Subcutaneous adipose tissue (tissue), 4 donors: ENCODE results near the gene SULT1A2. TPM values are rescaled to one million over a fixed set of nuclear protein-coding genes. Genes with fewer than 3 reads are reported as not detected.

Source experiments
- total RNA-seq, 4 donors: library from RNA; depleted of rRNA; stranded (reverse); fragments of >200 nt; gene quantifications; one replicate each; pipeline ENCODE4 v1.1.0, GENCODE V29; 2016
- TF ChIP-seq, protein P1 (sequence below): fragments of 450-650 bp; IDR thresholded peaks from one replicate; pipeline ENCODE4 v1.5.1; 2016; ENCODE audit warnings: low read depth, mild to moderate bottlenecking, control low read depth, antibody characterized with exemption, moderate library complexity

SULT1A2 gene
- total RNA-seq, 4 donors from 2014 or later, result 0.88 to 1.4 (median 1.1) TPM; not detected in 1

DNA sequence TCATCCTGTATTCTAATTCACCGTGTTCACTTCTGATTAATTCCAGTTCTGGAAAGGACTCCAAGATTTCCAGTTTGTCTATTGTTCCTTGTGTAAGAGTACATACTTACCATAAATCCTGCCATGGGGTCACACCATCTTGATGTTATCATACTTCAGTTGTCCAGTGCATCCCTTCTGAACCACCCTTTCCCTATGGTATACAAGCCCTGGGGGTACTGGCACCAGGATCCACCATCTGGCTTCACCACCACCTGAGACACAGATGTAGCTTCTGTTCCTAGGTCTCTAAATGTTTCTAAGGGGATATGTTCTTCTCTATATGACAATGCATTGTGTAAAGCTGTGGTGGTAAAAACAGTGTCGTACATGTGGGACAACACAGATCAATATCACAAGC lies 21.9 kb downstream of the SULT1A2 start:
- TF ChIP-seq, protein P1, sequence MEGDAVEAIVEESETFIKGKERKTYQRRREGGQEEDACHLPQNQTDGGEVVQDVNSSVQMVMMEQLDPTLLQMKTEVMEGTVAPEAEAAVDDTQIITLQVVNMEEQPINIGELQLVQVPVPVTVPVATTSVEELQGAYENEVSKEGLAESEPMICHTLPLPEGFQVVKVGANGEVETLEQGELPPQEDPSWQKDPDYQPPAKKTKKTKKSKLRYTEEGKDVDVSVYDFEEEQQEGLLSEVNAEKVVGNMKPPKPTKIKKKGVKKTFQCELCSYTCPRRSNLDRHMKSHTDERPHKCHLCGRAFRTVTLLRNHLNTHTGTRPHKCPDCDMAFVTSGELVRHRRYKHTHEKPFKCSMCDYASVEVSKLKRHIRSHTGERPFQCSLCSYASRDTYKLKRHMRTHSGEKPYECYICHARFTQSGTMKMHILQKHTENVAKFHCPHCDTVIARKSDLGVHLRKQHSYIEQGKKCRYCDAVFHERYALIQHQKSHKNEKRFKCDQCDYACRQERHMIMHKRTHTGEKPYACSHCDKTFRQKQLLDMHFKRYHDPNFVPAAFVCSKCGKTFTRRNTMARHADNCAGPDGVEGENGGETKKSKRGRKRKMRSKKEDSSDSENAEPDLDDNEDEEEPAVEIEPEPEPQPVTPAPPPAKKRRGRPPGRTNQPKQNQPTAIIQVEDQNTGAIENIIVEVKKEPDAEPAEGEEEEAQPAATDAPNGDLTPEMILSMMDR, result no peak

DNA sequence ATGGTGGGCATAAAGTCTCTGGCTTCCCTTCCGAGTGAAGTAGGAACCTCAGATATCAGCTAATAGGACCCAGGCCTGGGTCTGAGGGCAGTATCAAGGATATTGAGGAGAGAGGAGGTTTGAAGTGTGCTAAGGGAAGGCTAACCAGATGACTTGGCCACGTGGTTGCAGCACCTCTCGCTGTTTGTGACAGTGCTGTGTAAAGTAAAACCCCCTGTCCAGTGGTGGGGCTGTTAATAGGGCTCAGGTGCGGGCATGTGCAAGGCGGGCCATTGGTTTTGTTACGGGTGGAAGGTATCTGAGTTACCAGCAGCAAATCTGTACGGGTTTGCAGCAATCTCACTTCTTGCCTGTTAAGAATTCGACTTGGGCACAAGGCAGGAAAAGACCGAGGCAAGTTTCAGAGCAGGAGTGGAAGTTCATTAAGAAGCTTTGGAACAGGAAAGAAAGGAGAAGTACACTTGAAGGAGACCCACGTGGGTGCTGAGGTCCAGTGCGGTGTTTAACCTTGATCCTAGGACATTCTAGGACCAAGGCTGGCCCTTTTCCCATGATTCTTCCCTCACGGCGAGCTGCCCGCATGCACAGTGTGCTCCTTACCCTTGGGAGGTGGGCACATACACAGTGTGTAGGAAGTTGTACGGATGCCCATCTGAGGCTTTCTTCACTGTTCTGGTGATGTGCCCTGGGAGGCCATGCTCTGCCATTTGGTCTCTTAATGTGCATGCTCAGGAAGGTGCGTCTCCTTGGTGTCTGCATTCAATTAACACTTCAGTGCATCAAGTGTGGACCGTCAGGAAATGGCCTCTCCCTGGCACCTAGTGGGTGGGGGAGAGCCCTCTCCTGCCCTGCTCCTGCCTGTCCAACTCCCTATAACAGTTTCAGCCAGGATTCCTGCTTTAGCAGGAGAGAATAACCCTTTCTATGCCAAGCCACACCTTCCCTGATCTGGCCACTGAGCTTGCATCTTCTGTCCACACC lies 22.8 kb downstream of the SULT1A2 start:
- TF ChIP-seq, protein P1, result no peak

DNA sequence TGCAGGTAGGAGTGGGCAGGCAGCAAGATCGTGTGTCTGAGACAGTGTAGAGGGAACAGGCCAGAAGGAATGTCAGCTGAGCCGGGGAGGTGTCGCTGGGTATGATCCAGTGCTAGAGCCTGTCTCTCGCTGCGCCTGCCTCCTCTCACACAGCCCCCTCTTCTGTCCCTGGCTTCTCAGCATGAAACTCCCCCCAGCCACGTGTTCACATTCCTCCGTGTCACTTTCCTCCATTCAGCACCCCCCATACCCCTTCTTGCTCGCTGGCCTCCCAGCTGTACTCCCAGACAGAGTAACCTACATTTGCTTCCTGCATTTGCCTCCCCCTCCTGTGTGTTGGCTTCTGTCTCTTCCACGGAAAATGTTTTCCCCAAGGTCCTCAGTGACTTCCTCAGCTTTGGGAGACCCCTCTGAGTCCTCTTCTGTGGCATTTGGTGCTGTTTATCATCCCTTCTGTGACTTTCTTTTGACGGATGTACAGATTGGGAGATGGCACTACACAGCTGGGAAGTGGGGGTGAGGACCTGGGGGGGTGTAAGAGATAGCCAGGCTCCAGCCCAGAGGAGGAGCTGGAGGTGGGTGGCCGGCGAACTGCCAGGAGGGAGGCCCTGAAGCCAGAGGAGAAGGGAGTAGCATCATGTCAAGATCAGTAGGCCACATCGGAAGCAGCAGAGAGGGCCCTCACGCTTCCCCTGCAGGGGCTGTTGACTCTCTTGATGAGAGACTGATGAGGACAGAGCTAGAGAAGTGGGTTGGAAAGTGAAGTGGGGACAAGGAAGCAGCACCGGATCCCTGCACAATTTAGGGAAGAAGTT lies 23.9 kb downstream of the SULT1A2 start:
- TF ChIP-seq, protein P1, result no peak

DNA sequence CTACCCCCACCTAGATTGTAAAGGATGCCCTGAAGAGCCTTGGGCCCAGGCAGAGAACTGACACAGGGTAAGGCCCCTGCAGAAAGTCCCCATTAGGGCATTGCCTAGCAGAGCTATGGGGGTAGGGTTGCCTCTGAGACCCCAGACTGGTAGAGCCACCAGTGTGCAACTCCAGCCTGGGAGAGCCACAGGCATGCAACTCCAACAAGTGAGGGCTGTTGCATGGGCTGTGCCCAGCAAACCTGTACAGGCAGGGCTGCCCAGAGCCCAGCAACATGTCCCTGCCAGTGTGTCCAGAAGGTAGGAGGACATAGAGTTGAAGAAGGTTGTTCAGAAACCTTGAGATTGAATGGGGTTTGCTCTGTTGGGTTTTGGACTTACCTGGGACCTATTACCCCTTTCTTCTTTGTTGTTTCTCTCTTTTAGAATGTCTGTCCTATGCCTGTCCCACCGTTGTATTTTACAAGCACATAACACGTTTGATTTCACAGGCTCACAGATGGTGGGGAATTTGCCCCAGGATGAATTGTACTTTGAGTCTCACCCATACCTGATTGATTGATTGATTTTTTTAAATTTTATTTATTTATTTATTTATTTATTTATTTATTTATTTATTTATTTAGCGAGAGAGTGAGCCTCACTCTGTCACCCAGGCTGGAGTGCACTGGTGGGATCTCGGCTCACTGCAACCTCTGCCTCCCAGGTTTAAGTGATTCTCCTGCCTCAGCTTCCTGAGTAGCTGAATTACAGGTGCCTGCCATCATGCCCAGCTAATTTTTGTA lies 26.7 kb downstream of the SULT1A2 start:
- TF ChIP-seq, protein P1, result no peak

DNA sequence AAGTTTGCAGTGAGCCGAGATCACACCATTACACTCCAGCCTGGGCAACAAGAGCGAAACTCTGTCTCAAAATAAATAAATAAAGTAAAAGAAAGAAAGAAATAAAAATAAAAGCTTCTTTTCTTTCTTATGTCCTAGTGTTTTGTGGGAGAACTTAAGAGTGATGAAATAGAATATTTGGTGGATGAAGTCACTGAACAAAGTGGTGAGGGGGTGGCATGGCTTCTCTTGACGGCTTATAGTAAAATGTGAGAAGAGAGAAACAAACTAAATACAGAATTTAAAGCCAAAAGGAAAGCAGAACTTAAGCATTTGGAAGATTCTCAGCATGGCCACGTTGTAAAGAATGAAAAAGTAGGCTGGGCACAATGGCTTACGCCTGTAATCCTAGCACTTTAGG lies 27.8 kb downstream of the SULT1A2 start:
- TF ChIP-seq, protein P1, result no peak

DNA sequence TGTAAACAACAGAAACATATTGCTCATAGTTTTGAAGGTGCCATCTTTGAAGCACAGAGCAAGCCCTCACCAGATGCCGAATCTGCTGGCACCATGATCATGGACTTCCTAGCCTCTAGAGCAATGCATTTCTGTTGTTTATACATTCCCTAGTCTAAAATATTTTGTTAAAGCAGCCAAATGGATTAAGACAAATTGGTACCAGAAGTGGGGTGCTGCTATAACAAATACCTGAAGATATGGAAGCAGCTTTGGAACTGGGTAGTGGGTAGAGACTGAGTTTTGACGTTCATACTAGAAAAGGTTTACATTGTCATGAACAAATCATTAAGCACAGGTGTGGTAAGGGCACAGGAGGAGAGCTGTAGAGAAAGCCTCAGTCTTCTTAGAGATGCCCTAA lies 29.6 kb downstream of the SULT1A2 start:
- TF ChIP-seq, protein P1, result no peak
